Keratinocyte (primary cell): Measurements from ENCODE around the gene RPL36A. TPM values are rescaled to one million over a fixed set of nuclear protein-coding genes. Genes with fewer than 3 reads are reported as not detected.

Experiments used
- DNase-seq: peaks from one replicate; pipeline ENCODE4 v3.0.0-alpha.2; 2011; ENCODE audit warnings: low read depth, missing footprints, low spot score
- FAIRE-seq: peaks from 2 replicates; lab custom pipeline; 2011; peaks lifted over from hg19 to GRCh38; lab: Jason Lieb, UNC
- H2AFZ ChIP-seq: 2 replicates; pipeline ENCODE4 v1.6.0; 2012; ENCODE audit warnings: low read length, control low read depth, inconsistent platforms; ENCODE audit not compliant: control insufficient read depth
- H3K27ac ChIP-seq: 2 replicates; pipeline ENCODE4 v1.5.1; 2011; ENCODE audit warnings: low read length; ENCODE audit not compliant: control insufficient read depth, insufficient read depth
- H3K27me3 ChIP-seq: 3 replicates; pipeline ENCODE4 v1.6.0; 2011; ENCODE audit warnings: low read length; ENCODE audit not compliant: control insufficient read depth, insufficient read depth; ENCODE audit errors: extremely low read depth
- H3K36me3 ChIP-seq, 2 experiments: 2 replicates in 1 of 2; 3 replicates in 1 of 2; pipeline ENCODE4 v1.5.1; 2011; ENCODE audit warnings: low read length in 2 of 2, mild to moderate bottlenecking in 1 of 2; ENCODE audit not compliant: control insufficient read depth in 2 of 2, insufficient read depth in 2 of 2; ENCODE audit errors: extremely low read depth in 1 of 2
- H3K4me1 ChIP-seq: 3 replicates; pipeline ENCODE4 v1.5.1; 2011; ENCODE audit warnings: low read length; ENCODE audit not compliant: control insufficient read depth, insufficient read depth; ENCODE audit errors: extremely low read depth
- H3K4me2 ChIP-seq: 3 replicates; pipeline ENCODE4 v1.6.0; 2011; ENCODE audit warnings: low read depth, low read length; ENCODE audit not compliant: control insufficient read depth, insufficient read depth; ENCODE audit errors: extremely low read depth
- H3K4me3 ChIP-seq, 3 experiments: fragments of 200-600 bp in 1 of 3; sonication (generic) in 1 of 3; 2 replicates in 2 of 3; 3 replicates in 1 of 3; pipeline ENCODE4 v1.5.1; 2011 to 2016; ENCODE audit warnings: low read length in 3 of 3, mild to moderate bottlenecking in 3 of 3, control low read depth in 2 of 3, inconsistent platforms in 1 of 3, low read depth in 1 of 3, mixed read lengths in 1 of 3, mixed run types in 1 of 3, moderate library complexity in 1 of 3; ENCODE audit not compliant: control insufficient read depth in 2 of 3, insufficient read depth in 2 of 3; ENCODE audit errors: extremely low read depth in 1 of 3
- H3K79me2 ChIP-seq: 2 replicates; pipeline ENCODE4 v1.6.0; 2012; ENCODE audit warnings: low read length; ENCODE audit not compliant: control insufficient read depth, insufficient read depth
- H3K9ac ChIP-seq: 3 replicates; pipeline ENCODE4 v1.6.0; 2011; ENCODE audit warnings: low read length; ENCODE audit not compliant: control insufficient read depth, insufficient read depth; ENCODE audit errors: extremely low read depth
- H3K9me1 ChIP-seq: 3 replicates; pipeline ENCODE4 v1.6.0; 2011; ENCODE audit warnings: low read length; ENCODE audit not compliant: control insufficient read depth, insufficient read depth; ENCODE audit errors: extremely low read depth
- H3K9me3 ChIP-seq: 2 replicates; pipeline ENCODE4 v1.5.1; 2012; ENCODE audit warnings: low read depth, low read length; ENCODE audit not compliant: control insufficient read depth
- H4K20me1 ChIP-seq: 3 replicates; pipeline ENCODE4 v1.6.0; 2011; ENCODE audit warnings: low read length; ENCODE audit not compliant: control insufficient read depth, insufficient read depth; ENCODE audit errors: extremely low read depth
- CTCF ChIP-seq, 3 experiments: IDR thresholded peaks in 1 of 3; conservative IDR thresholded peaks in 1 of 3; optimal IDR thresholded peaks in 1 of 3; 2 replicates in 2 of 3; 3 replicates in 1 of 3; pipeline versions ENCODE3 to v1.5.1; 2011; ENCODE audit warnings: low read length in 3 of 3, mild to moderate bottlenecking in 3 of 3, moderate library complexity in 2 of 3, control low read depth in 1 of 3, inconsistent platforms in 1 of 3; ENCODE audit not compliant: insufficient read depth in 2 of 3; ENCODE audit errors: extremely low read depth in 1 of 3
- EZH2 ChIP-seq: IDR thresholded peaks from one replicate; pipeline ENCODE4 v1.6.1; 2012; ENCODE audit warnings: inconsistent platforms, mild to moderate bottlenecking, low read length, moderate library complexity
- dilution Hi-C: fragments of 300-500 bp; cut with MboI; formaldehyde crosslinking; loops from one replicate; pipeline ENCODE4 v1.7.0; 2020; ENCODE audit warnings: low sequenced_read_pairs; ENCODE audit not compliant: extremely low pct_ligation_motif_present
- polyA plus RNA-seq, 5 experiments: library from polyadenylated mRNA; depleted of rRNA in 3 of 5; stranded (reverse) in 3 of 5; stranded (forward) in 1 of 5; unstranded in 1 of 5; fragments of >200 nt; gene quantifications; 1 replicate in 1 of 5; 2 replicates in 3 of 5; 3 replicates in 1 of 5; pipeline versions ENCODE4 v1.2.1 to v1.2.3, GENCODE V29; 2011 to 2012; ENCODE audit warnings: missing spikeins in 2 of 5, low read depth in 1 of 5, low replicate concordance in 1 of 5

RPL36A gene
- polyA plus RNA-seq, 1 donor (not counting 4 experiments of a cell fraction or from before 2014, with no cell fraction given) = 2,714 TPM

- Histone ChIP-seq H3K27ac (no peak overlapping the region), H3K4me2 (no peak overlapping the region), H2AFZ (no peak overlapping the region), H4K20me1 (no peaks in the 10 kb centered on the region), H3K4me1 (no peaks in the 10 kb centered on the region), H3K36me3 (no peaks in the 10 kb centered on the region), H3K79me2 (peaks cover 3% of the 10 kb centered on the region), H3K27me3 (no peaks in the 10 kb centered on the region), H3K9ac (no peak overlapping the region), H3K9me1 (no peaks in the 10 kb centered on the region), H3K4me3 (no peak overlapping the region), H3K9me3 (no peaks in the 10 kb centered on the region)
- no peak for DNase-seq
- dilution Hi-C loops = no loop called here
- TF ChIP-seq CTCF (optimal IDR thresholded peaks at IDR 0.05 in 1 of 3, IDR thresholded peaks at IDR 0.05 in 1 of 3, conservative IDR thresholded peaks at IDR 0.05 in 1 of 3; ENCODE audit: extremely low read depth in 1 of 3, insufficient read depth in 2 of 3, low read length in 3 of 3) (no peak), EZH2 (no peak)
- no peak for FAIRE-seq
Measured at GRCh38 chrX:101399825-101400224, 9.0 kb downstream of the RPL36A start.

- FAIRE-seq = no peak
- TF ChIP-seq CTCF (optimal IDR thresholded peaks at IDR 0.05 in 1 of 3, IDR thresholded peaks at IDR 0.05 in 1 of 3, conservative IDR thresholded peaks at IDR 0.05 in 1 of 3; ENCODE audit: extremely low read depth in 1 of 3, insufficient read depth in 2 of 3, low read length in 3 of 3) (no peak), EZH2 (no peak)
- Histone ChIP-seq H3K79me2 (peaks cover 59% of the 10 kb centered on the region), H2AFZ (peak overlapping the region; percentile 67), H3K4me2 (peak overlapping the region; percentile 66), H3K9ac (peak overlapping the region; percentile 89), H3K4me1 (peaks cover 6% of the 10 kb centered on the region), H3K27ac (peak overlapping the region; percentile 47), H3K36me3 (no peaks in the 10 kb centered on the region), H3K4me3 (peak overlapping the region; percentile 47 to 71 (median 66)), H3K27me3 (no peaks in the 10 kb centered on the region), H4K20me1 (no peaks in the 10 kb centered on the region), H3K9me3 (no peaks in the 10 kb centered on the region), H3K9me1 (no peaks in the 10 kb centered on the region)
- dilution Hi-C loops = no loop called here
- no peak for DNase-seq
Measured at GRCh38 chrX:101407167-101407747, 16.4 kb downstream of the RPL36A start.
